DND-41 (cell line): Measurements from ENCODE around the gene MCF2L2.

ENCODE experiments used
- ATAC-seq: fragments of 200-7000 bp; cut with Tn5 transposase; 3 replicates; pipeline ENCODE4 v1.9.1; 2021; ENCODE audit warnings: low read depth; ENCODE audit not compliant: insufficient read depth
- DNase-seq: peaks from one replicate; pipeline ENCODE4 v3.0.0-alpha.2; 2020
- H2AFZ ChIP-seq: 2 replicates; pipeline ENCODE4 v1.6.0; 2012; ENCODE audit warnings: low read depth, low read length
- H3K27ac ChIP-seq: 2 replicates; pipeline ENCODE4 v1.5.1; 2012; ENCODE audit warnings: low read length, inconsistent platforms
- H3K27me3 ChIP-seq: fragments of 200-600 bp; sonication (generic); 2 replicates; pipeline ENCODE4 v1.6.0; 2012; ENCODE audit warnings: low read length, mild to moderate bottlenecking, inconsistent platforms; ENCODE audit not compliant: insufficient read depth, poor library complexity
- H3K36me3 ChIP-seq: 2 replicates; pipeline ENCODE4 v1.5.1; 2012; ENCODE audit warnings: low read length, inconsistent platforms; ENCODE audit not compliant: insufficient read depth
- H3K4me1 ChIP-seq: 2 replicates; pipeline ENCODE4 v1.5.1; 2012; ENCODE audit warnings: mild to moderate bottlenecking, low read length; ENCODE audit not compliant: insufficient read depth
- H3K4me2 ChIP-seq: 2 replicates; pipeline ENCODE4 v1.6.0; 2012; ENCODE audit warnings: mild to moderate bottlenecking, moderate library complexity, low read length, inconsistent platforms; ENCODE audit not compliant: insufficient read depth
- H3K4me3 ChIP-seq, 2 experiments: fragments of 200-600 bp in 1 of 2; shearing (Covaris generic) in 1 of 2; 2 replicates each; pipeline ENCODE4 v1.5.1; 2012 to 2016; ENCODE audit warnings: inconsistent platforms in 2 of 2, low read length in 2 of 2, mild to moderate bottlenecking in 2 of 2, low read depth in 1 of 2, moderate library complexity in 1 of 2
- H3K79me2 ChIP-seq: 2 replicates; pipeline ENCODE4 v1.6.0; 2012; ENCODE audit warnings: low read length, inconsistent platforms; ENCODE audit not compliant: insufficient read depth
- H3K9ac ChIP-seq: 2 replicates; pipeline ENCODE4 v1.6.0; 2012; ENCODE audit warnings: low read depth, mild to moderate bottlenecking, inconsistent platforms, low read length, moderate library complexity
- H3K9me3 ChIP-seq: 2 replicates; pipeline ENCODE4 v1.5.1; 2012; ENCODE audit warnings: low read length, moderate library complexity, mild to moderate bottlenecking, inconsistent platforms; ENCODE audit not compliant: insufficient read depth, severe bottlenecking
- H4K20me1 ChIP-seq: 2 replicates; pipeline ENCODE4 v1.6.0; 2012; ENCODE audit warnings: low read length; ENCODE audit not compliant: insufficient read depth
- CTCF ChIP-seq: IDR thresholded peaks from 2 replicates; pipeline ENCODE4 v1.5.1; 2012; ENCODE audit warnings: borderline replicate concordance, low read length, moderate library complexity, mild to moderate bottlenecking; ENCODE audit not compliant: poor library complexity, severe bottlenecking; ENCODE audit errors: extremely low read depth
- EZH2 ChIP-seq: IDR thresholded peaks from 3 replicates; pipeline ENCODE4 v1.6.1; 2012; ENCODE audit warnings: borderline replicate concordance, low read depth, mild to moderate bottlenecking, moderate library complexity, low read length, inconsistent platforms; ENCODE audit not compliant: severe bottlenecking

MCF2L2 gene

DNA sequence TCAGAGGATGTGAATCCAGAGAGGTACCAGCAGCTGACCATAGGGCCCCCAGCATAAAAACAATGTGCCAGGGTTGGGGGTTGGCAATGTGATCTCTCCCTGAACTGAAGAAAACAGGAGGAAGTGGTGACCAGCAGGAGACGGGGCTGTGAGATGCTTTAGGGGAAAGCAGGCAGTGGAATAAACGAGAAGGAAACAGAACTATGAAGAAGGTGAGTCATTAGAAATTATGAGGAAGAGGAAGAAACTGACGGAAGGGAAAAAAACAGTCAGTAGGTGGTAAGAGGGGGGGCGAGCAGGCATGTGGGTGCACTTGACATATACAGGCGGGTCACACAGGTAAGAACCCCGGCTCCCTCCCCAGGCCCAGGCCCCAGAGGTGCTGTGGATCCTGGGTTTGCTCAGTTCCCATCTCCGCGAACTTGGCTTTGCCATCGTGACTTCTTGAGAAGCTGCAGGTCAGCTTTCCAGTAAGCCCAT lies 217.5 kb downstream of the MCF2L2 start:
- Histone ChIP-seq H2AFZ (no peak overlapping the region), H3K4me1 (no peaks in the 10 kb centered on the region), H3K4me2 (no peak overlapping the region), H3K27me3 (peaks cover 4% of the 10 kb centered on the region), H3K27ac (no peak overlapping the region), H3K36me3 (no peaks in the 10 kb centered on the region), H3K79me2 (no peaks in the 10 kb centered on the region), H3K9ac (no peak overlapping the region), H3K9me3 (no peaks in the 10 kb centered on the region), H4K20me1 (no peaks in the 10 kb centered on the region), H3K4me3 (no peak overlapping the region)
- DNase-seq = no peak
- ATAC-seq = no peak
- no peak for TF ChIP-seq CTCF
- TF ChIP-seq EZH2 = no peak

DNA sequence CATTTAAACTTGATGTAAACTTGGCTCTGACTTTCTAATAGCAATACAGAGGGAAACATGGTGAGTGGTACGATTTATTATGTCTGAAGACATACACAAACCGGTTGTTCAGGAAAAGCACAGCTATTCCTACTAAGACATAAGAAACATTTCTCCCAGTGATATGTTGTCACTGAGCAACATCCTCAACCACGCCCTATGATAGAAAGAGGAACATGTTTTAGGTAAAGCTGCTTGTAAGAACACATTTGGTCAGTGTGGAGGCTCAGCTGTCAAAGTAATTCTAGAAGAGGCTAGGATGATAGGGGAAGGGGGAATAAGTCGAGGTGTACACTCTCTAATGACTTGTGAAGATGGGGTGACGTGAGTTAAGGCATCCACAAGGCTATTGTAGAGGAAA lies 218.1 kb downstream of the MCF2L2 start:
- Histone ChIP-seq H3K4me1 (no peaks in the 10 kb centered on the region), H3K4me3 (no peak overlapping the region), H3K9me3 (no peaks in the 10 kb centered on the region), H3K36me3 (no peaks in the 10 kb centered on the region), H3K79me2 (no peaks in the 10 kb centered on the region), H3K4me2 (no peak overlapping the region), H3K27me3 (peaks cover 4% of the 10 kb centered on the region), H4K20me1 (no peaks in the 10 kb centered on the region), H3K27ac (no peak overlapping the region), H2AFZ (no peak overlapping the region), H3K9ac (no peak overlapping the region)
- no peak for DNase-seq
- ATAC-seq = no peak
- TF ChIP-seq CTCF (no peak), EZH2 (no peak)

DNA sequence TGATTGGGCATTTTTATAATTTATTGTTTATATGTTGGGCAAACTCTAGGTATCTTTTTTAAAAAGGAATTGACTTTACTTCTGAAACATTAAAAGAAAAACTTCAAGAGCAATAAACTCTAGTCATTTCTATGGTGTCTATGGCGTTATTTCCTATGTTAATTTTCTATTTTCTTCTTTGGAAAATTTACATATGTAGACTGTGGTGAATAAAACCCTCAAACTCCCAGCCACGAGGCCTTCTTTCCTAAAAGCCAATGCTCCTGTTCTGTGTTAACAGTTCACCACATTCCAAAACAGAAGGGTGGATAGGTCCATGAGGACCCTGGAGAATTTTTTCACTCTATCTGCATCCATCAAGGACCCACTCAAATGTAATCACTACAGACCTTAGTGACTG lies 219.6 kb downstream of the MCF2L2 start:
- Histone ChIP-seq H3K4me2 (no peak overlapping the region), H3K27me3 (peaks cover 4% of the 10 kb centered on the region), H3K36me3 (no peaks in the 10 kb centered on the region), H3K27ac (no peak overlapping the region), H4K20me1 (no peaks in the 10 kb centered on the region), H3K79me2 (no peaks in the 10 kb centered on the region), H3K4me3 (no peak overlapping the region), H2AFZ (no peak overlapping the region), H3K4me1 (no peaks in the 10 kb centered on the region), H3K9me3 (no peaks in the 10 kb centered on the region), H3K9ac (no peak overlapping the region)
- no peak for ATAC-seq
- DNase-seq = no peak
- TF ChIP-seq CTCF (no peak), EZH2 (no peak)

GRCh38 chr3:183208260-183208659 lies 220.2 kb downstream of the MCF2L2 start:
- DNase-seq = no peak
- Histone ChIP-seq H2AFZ (no peak overlapping the region), H3K79me2 (no peaks in the 10 kb centered on the region), H3K4me1 (no peaks in the 10 kb centered on the region), H3K4me2 (no peak overlapping the region), H3K9ac (no peak overlapping the region), H4K20me1 (no peaks in the 10 kb centered on the region), H3K27ac (no peak overlapping the region), H3K4me3 (no peak overlapping the region), H3K36me3 (no peaks in the 10 kb centered on the region), H3K27me3 (peaks cover 4% of the 10 kb centered on the region), H3K9me3 (no peaks in the 10 kb centered on the region)
- no peak for ATAC-seq
- TF ChIP-seq CTCF (no peak), EZH2 (no peak)
